Uterus (tissue), 4 donors: ENCODE data around the gene RPS26. TPM values are rescaled to one million over a fixed set of nuclear protein-coding genes. Genes with fewer than 3 reads are reported as not detected.

Source experiments
- DNase-seq, 2 donors: peaks; one replicate each; pipeline ENCODE4 v3.0.0-alpha.2; 2019 to 2020
- H3K27ac ChIP-seq, 2 donors: fragments of 200-600 bp; sonication (generic); 1 replicate in 1 of 2; 2 replicates in 1 of 2; pipeline ENCODE4 v1.5.1; 2016 to 2018
- H3K27me3 ChIP-seq, 2 donors: fragments of 200-600 bp; sonication (generic); one replicate each; pipeline ENCODE4 v1.5.1; 2018 to 2019; ENCODE audit warnings: control low read depth in 1 of 2
- H3K36me3 ChIP-seq, 2 donors: fragments of 200-600 bp; sonication (generic); one replicate each; pipeline ENCODE4 v1.5.1; 2019; ENCODE audit warnings: control low read depth in 1 of 2
- H3K4me1 ChIP-seq, 2 donors: fragments of 200-600 bp; sonication (generic); one replicate each; pipeline ENCODE4 v1.5.1; 2018 to 2019; ENCODE audit warnings: control low read depth in 1 of 2
- H3K4me3 ChIP-seq, 2 donors: fragments of 200-600 bp; sonication (generic); 1 replicate in 1 of 2; 2 replicates in 1 of 2; pipeline ENCODE4 v1.5.1; 2018 to 2019; ENCODE audit warnings: mild to moderate bottlenecking in 1 of 2
- H3K9me3 ChIP-seq, 2 donors: fragments of 200-600 bp; sonication (generic); one replicate each; pipeline ENCODE4 v1.5.1; 2019; ENCODE audit warnings: control low read depth in 1 of 2
- POLR2A ChIP-seq, 2 donors: fragments of 450-650 bp; IDR thresholded peaks; one replicate each; pipeline ENCODE4 v1.6.1; 2016; ENCODE audit warnings: antibody characterized with exemption in 2 of 2, mild to moderate bottlenecking in 1 of 2, moderate library complexity in 1 of 2
- intact Hi-C: fragments of 100-400 bp; cut with DNase I; formaldehyde crosslinking; loops from one replicate; pipeline ENCODE4 v1.15.1; 2023; ENCODE audit warnings: low total_unique reads
- total RNA-seq, 4 donors: library from RNA; depleted of rRNA in 3 of 4; stranded (reverse); fragments of >200 nt in 3 of 4; gene quantifications; one replicate each; pipeline versions ENCODE4 v1.1.0 to v1.2.4, GENCODE V29; 2014 to 2023
- TF ChIP-seq, protein P1 (sequence below), 4 experiments: fragments of 200-600 bp in 2 of 4; fragments of 450-650 bp in 2 of 4; sonication (generic) in 2 of 4; IDR thresholded peaks; one replicate each; pipeline ENCODE4 v1.5.1; 2016 to 2019; ENCODE audit warnings: antibody characterized with exemption in 4 of 4, mild to moderate bottlenecking in 2 of 4, moderate library complexity in 1 of 4
- donor health status: DM: yes; HTN: yes; CAD: no.

Gene RPS26
- total RNA-seq, 4 donors from 2014 or later: 35.4 to 1,129 (median 240) TPM

- H3K4me1 ChIP-seq: no peaks in the 10 kb centered on the region
- no peaks in the 10 kb centered on the region for H3K9me3 ChIP-seq
- no peak for TF ChIP-seq POLR2A (IDR thresholded peaks at IDR 0.05)
- TF ChIP-seq, protein P1, sequence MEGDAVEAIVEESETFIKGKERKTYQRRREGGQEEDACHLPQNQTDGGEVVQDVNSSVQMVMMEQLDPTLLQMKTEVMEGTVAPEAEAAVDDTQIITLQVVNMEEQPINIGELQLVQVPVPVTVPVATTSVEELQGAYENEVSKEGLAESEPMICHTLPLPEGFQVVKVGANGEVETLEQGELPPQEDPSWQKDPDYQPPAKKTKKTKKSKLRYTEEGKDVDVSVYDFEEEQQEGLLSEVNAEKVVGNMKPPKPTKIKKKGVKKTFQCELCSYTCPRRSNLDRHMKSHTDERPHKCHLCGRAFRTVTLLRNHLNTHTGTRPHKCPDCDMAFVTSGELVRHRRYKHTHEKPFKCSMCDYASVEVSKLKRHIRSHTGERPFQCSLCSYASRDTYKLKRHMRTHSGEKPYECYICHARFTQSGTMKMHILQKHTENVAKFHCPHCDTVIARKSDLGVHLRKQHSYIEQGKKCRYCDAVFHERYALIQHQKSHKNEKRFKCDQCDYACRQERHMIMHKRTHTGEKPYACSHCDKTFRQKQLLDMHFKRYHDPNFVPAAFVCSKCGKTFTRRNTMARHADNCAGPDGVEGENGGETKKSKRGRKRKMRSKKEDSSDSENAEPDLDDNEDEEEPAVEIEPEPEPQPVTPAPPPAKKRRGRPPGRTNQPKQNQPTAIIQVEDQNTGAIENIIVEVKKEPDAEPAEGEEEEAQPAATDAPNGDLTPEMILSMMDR (IDR thresholded peaks at IDR 0.05): no peak
- DNase-seq: no peak
- no peaks in the 10 kb centered on the region for H3K36me3 ChIP-seq
- H3K4me3 ChIP-seq: no peak overlapping the region
- intact Hi-C loops: no loop called here
- H3K27me3 ChIP-seq: no peaks in the 10 kb centered on the region
- H3K27ac ChIP-seq: no peak overlapping the region
Measured at GRCh38 chr12:56004211-56004610, 37.5 kb upstream of the RPS26 start.

DNA sequence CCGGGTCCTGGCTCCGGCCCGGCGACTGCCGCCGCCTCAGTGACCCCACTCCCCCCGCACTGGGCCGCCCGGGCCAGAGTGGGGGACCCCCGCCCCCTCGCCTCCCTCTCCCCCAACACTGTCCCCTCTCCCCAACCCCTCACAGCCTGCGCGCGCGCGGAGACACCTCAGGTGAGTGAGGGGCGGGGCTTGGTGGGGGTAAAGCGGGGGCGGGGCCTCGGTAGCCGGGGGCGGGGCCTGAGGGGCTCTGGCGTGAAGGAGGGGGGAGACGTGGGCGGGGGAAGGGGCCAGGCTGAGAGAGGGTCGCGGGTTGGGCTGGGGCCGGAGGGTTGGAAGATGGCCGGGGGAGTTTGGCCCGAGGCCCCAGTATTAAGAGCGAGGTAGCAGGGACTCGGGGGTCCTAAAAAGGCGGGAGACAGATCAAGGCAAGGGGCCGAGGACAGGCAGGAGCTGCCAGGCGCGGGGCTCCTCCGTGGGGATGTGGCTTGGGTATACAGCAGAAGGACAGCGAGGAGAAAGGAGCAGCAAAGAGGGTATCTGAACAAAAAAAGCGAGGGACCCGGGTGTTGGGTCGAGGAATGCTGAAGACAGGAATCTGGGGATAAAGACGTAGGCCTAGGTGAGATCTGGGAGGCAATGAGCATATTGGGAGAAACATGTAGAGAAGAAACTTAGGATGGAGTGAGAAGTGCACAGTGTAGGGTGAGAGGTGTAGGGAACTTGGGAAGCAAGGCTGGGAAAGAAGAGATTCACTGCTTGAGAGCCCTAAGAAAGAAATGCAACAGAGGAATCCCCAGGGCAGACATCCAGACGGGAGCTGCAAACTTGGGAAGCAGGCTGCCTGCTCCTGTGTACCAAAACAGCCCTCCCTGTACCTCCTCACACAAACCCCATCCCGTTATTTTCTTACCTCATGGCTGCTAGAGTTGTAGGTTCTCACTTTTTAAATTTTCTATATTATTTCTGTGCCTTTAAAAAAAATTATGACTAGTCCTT lies 33.9 kb upstream of the RPS26 start:
- intact Hi-C loops: no loop called here
- TF ChIP-seq, protein P1 (IDR thresholded peaks at IDR 0.05): no peak
- TF ChIP-seq POLR2A (IDR thresholded peaks at IDR 0.05): no peak
- no peaks in the 10 kb centered on the region for H3K27me3 ChIP-seq
- H3K4me1 ChIP-seq: no peaks in the 10 kb centered on the region
- peak; percentile 60 to 61 for DNase-seq
- H3K9me3 ChIP-seq: no peaks in the 10 kb centered on the region
- H3K36me3 ChIP-seq: no peaks in the 10 kb centered on the region
- H3K4me3 ChIP-seq: peak overlapping the region; percentile 67 to 97
- peak overlapping the region; percentile 95 to 99 for H3K27ac ChIP-seq

DNA sequence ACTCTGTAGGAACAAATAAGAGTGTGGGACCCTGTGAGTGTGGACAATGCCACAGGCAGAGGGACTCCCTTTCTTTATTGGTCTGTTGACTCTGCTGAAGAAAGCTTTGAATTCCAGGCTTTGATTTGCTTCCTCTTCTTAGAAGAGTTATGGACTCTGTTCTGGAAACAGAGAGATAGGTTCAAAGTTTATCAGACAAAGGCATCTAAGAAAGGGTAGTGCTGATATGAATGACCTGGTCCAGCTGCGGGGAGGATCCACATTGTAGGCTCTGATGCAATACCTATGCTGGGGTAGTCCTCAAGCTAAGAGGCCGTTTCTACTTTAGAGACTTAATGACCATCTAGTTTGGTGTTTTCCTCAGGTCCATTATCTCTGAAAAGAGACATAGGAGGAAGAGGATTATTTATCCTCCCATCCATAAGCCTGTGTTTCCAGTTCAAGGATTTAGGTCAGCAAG lies 31.6 kb upstream of the RPS26 start:
- no peak overlapping the region for H3K4me3 ChIP-seq
- H3K27ac ChIP-seq: no peak overlapping the region
- intact Hi-C loops: no loop called here
- no peaks in the 10 kb centered on the region for H3K9me3 ChIP-seq
- H3K27me3 ChIP-seq: no peaks in the 10 kb centered on the region
- DNase-seq: no peak
- H3K4me1 ChIP-seq: no peaks in the 10 kb centered on the region
- H3K36me3 ChIP-seq: no peaks in the 10 kb centered on the region
- TF ChIP-seq, protein P1 (IDR thresholded peaks at IDR 0.05): no peak
- no peak for TF ChIP-seq POLR2A (IDR thresholded peaks at IDR 0.05)

DNA sequence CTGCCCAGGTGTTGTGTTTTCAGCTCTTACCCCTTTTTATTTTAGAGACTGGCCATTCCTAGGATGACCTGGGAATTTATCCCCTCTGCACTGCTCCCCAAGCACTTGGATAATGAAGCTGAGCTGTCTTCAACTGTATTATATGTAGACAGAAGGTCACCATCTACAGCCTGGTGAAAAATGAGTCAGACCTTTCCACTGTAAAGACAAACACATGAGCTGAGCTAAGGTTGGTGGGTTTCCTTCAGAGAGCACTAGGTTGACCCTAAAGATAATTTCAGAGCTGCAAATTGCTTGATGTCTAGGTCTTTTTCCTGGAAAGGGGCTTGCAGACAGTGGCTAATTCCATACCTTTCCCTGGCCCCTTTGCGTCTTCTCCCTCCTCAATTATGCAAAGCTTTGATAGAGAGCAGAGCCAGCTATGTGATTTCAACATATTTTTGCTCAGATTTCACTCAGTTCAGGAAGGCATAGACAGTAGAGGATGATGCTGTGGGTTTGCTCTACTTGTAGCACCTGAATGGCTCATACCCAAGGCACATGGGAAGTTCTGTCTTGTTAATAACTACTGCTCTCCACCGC lies 30.1 kb upstream of the RPS26 start:
- intact Hi-C loops: no loop called here
- no peak for DNase-seq
- Histone ChIP-seq H3K36me3 (no peaks in the 10 kb centered on the region), H3K27ac (no peak overlapping the region), H3K4me1 (no peaks in the 10 kb centered on the region), H3K27me3 (no peaks in the 10 kb centered on the region), H3K4me3 (no peak overlapping the region), H3K9me3 (no peaks in the 10 kb centered on the region)
- no peak for TF ChIP-seq POLR2A (IDR thresholded peaks at IDR 0.05)
- TF ChIP-seq, protein P1 (IDR thresholded peaks at IDR 0.05): no peak

GRCh38 chr12:56013482-56013881 lies 28.2 kb upstream of the RPS26 start:
- H3K27me3 ChIP-seq: no peaks in the 10 kb centered on the region
- intact Hi-C loops: no loop called here
- H3K27ac ChIP-seq: no peak overlapping the region
- no peak for TF ChIP-seq POLR2A (IDR thresholded peaks at IDR 0.05)
- TF ChIP-seq, protein P1 (IDR thresholded peaks at IDR 0.05): no peak
- no peaks in the 10 kb centered on the region for H3K4me1 ChIP-seq
- H3K9me3 ChIP-seq: no peaks in the 10 kb centered on the region
- H3K4me3 ChIP-seq: no peak overlapping the region
- DNase-seq: no peak
- no peaks in the 10 kb centered on the region for H3K36me3 ChIP-seq
